Measurements from ENCODE around the gene SMAD6. TPM values are rescaled to one million over a fixed set of nuclear protein-coding genes. Genes with fewer than 3 reads are reported as not detected.

SMAD6 gene
- total RNA-seq, 1 donor from 2014 or later = 0.79 TPM

- Histone ChIP-seq H3K27me3 (ENCODE audit: control insufficient read depth, insufficient read depth, low read length) (peaks cover 2% of the 10 kb centered on the region), H3K36me3 (ENCODE audit: control insufficient read depth, insufficient read depth, low read length) (no peaks in the 10 kb centered on the region), H3K4me3 (ENCODE audit: low read depth, low read length) (no peak overlapping the region)
- FAIRE-seq (no peak), DNase-seq (ENCODE audit: low read depth) (no peak)
- no peak for TF ChIP-seq CTCF (IDR thresholded peaks at IDR 0.05; ENCODE audit: insufficient read depth, low read length, severe bottlenecking)
Observed at GRCh38 chr15:66784174-66784573, 82.1 kb downstream of the SMAD6 start.

GRCh38 chr15:66785637-66786036, 83.6 kb downstream of the SMAD6 start:
- FAIRE-seq (no peak), DNase-seq (ENCODE audit: low read depth) (no peak)
- TF ChIP-seq CTCF (IDR thresholded peaks at IDR 0.05; ENCODE audit: insufficient read depth, low read length, severe bottlenecking) = no peak
- H3K4me3 ChIP-seq (ENCODE audit: low read depth, low read length) = no peak overlapping the region
- H3K27me3 ChIP-seq (ENCODE audit: control insufficient read depth, insufficient read depth, low read length) = peaks cover 2% of the 10 kb centered on the region
- no peaks in the 10 kb centered on the region for H3K36me3 ChIP-seq (ENCODE audit: control insufficient read depth, insufficient read depth, low read length)

GRCh38 chr15:66786222-66786621, 84.2 kb downstream of the SMAD6 start:
- Histone ChIP-seq H3K27me3 (ENCODE audit: control insufficient read depth, insufficient read depth, low read length) (peaks cover 2% of the 10 kb centered on the region), H3K4me3 (ENCODE audit: low read depth, low read length) (no peak overlapping the region), H3K36me3 (ENCODE audit: control insufficient read depth, insufficient read depth, low read length) (no peaks in the 10 kb centered on the region)
- no peak for DNase-seq (ENCODE audit: low read depth)
- no peak for TF ChIP-seq CTCF (IDR thresholded peaks at IDR 0.05; ENCODE audit: insufficient read depth, low read length, severe bottlenecking)
- no peak for FAIRE-seq

GRCh38 chr15:66786708-66787488, 84.9 kb downstream of the SMAD6 start:
- TF ChIP-seq CTCF (IDR thresholded peaks at IDR 0.05; ENCODE audit: insufficient read depth, low read length, severe bottlenecking) = no peak
- FAIRE-seq = no peak
- Histone ChIP-seq H3K4me3 (ENCODE audit: low read depth, low read length) (no peak overlapping the region), H3K36me3 (ENCODE audit: control insufficient read depth, insufficient read depth, low read length) (no peaks in the 10 kb centered on the region), H3K27me3 (ENCODE audit: control insufficient read depth, insufficient read depth, low read length) (peaks cover 2% of the 10 kb centered on the region)
- no peak for DNase-seq (ENCODE audit: low read depth)

GRCh38 chr15:66787489-66787871, 85.4 kb downstream of the SMAD6 start:
- DNase-seq (ENCODE audit: low read depth) = no peak
- Histone ChIP-seq H3K4me3 (ENCODE audit: low read depth, low read length) (no peak overlapping the region), H3K36me3 (ENCODE audit: control insufficient read depth, insufficient read depth, low read length) (no peaks in the 10 kb centered on the region), H3K27me3 (ENCODE audit: control insufficient read depth, insufficient read depth, low read length) (peaks cover 2% of the 10 kb centered on the region)
- no peak for FAIRE-seq
- no peak for TF ChIP-seq CTCF (IDR thresholded peaks at IDR 0.05; ENCODE audit: insufficient read depth, low read length, severe bottlenecking)

- peaks cover 2% of the 10 kb centered on the region for H3K27me3 ChIP-seq (ENCODE audit: control insufficient read depth, insufficient read depth, low read length)
- H3K36me3 ChIP-seq (ENCODE audit: control insufficient read depth, insufficient read depth, low read length) = no peaks in the 10 kb centered on the region
- no peak for TF ChIP-seq CTCF (IDR thresholded peaks at IDR 0.05; ENCODE audit: insufficient read depth, low read length, severe bottlenecking)
- no peak overlapping the region for H3K4me3 ChIP-seq (ENCODE audit: low read depth, low read length)
- no peak for FAIRE-seq
- no peak for DNase-seq (ENCODE audit: low read depth)
Observed at GRCh38 chr15:66788024-66788423, 86.0 kb downstream of the SMAD6 start.

Measured in bronchial epithelial cell (primary cell).